NCI-H1092 (cell line): ENCODE measurements around the gene BOC.

Experiments used
- DNase-seq: peaks from one replicate; lab custom pipeline; 2025; lab: John Stamatoyannopoulos, UW

Gene BOC

GRCh38 chr3:113270068-113270467 lies 58.7 kb downstream of the BOC start:
- no peak for DNase-seq

GRCh38 chr3:113270786-113271185 lies 59.4 kb downstream of the BOC start:
- no peak for DNase-seq

GRCh38 chr3:113271189-113271588 lies 59.8 kb downstream of the BOC start:
- DNase-seq, result no peak

- no peak for DNase-seq
These were observed 60.4 kb downstream of the BOC start for GRCh38 chr3:113271594-113272384.

- no peak for DNase-seq
These were observed 61.0 kb downstream of the BOC start for GRCh38 chr3:113272385-113272779.

- DNase-seq, result no peak
These were observed 61.7 kb downstream of the BOC start for GRCh38 chr3:113273011-113273410.

- no peak for DNase-seq
These were observed 62.4 kb downstream of the BOC start for GRCh38 chr3:113273604-113274378.

GRCh38 chr3:113274425-113275257 lies 63.3 kb downstream of the BOC start:
- DNase-seq, result no peak

GRCh38 chr3:113275258-113275556 lies 63.9 kb downstream of the BOC start:
- DNase-seq, result no peak

- DNase-seq, result no peak
These were observed 64.2 kb downstream of the BOC start for GRCh38 chr3:113275583-113275928.

GRCh38 chr3:113275929-113276750 lies 64.8 kb downstream of the BOC start:
- DNase-seq, result peak; percentile 66

GRCh38 chr3:113276751-113277080 lies 65.4 kb downstream of the BOC start:
- no peak for DNase-seq

- DNase-seq, result no peak
These were observed 66.1 kb downstream of the BOC start for GRCh38 chr3:113277414-113277813.

- DNase-seq, result no peak
These were observed 66.7 kb downstream of the BOC start for GRCh38 chr3:113277941-113278598.

- DNase-seq, result no peak
These were observed 67.2 kb downstream of the BOC start for GRCh38 chr3:113278599-113278955.

- no peak for DNase-seq
These were observed 68.3 kb downstream of the BOC start for GRCh38 chr3:113279686-113280085.

- DNase-seq, result no peak
These were observed 71.9 kb downstream of the BOC start for GRCh38 chr3:113283306-113283705.

- no peak for DNase-seq
These were observed 73.2 kb downstream of the BOC start for GRCh38 chr3:113284453-113285050.

GRCh38 chr3:113285226-113285625 lies 73.9 kb downstream of the BOC start:
- no peak for DNase-seq

GRCh38 chr3:113285741-113286140 lies 74.4 kb downstream of the BOC start:
- DNase-seq, result no peak

GRCh38 chr3:113286524-113286923 lies 75.2 kb downstream of the BOC start:
- DNase-seq, result no peak
